Naive thymus-derived CD4-positive, alpha-beta T cell (primary cell): ENCODE data around the gene CORO2A. TPM values are rescaled to one million over a fixed set of nuclear protein-coding genes. Genes with fewer than 3 reads are reported as not detected.

Source experiments
- microRNA-seq: library from miRNA; unstranded; fragments of <30 nt; microRNA quantifications from one replicate; pipeline ENCODE4 v1.2.0, GENCODE V29; 2022; ENCODE audit warnings: borderline microRNAs expressed
- polyA plus RNA-seq, 2 donors: library from polyadenylated mRNA; unstranded; fragments of 300-500 nt; fragmentation: Illumina TruSeq; gene quantifications; one replicate each; pipeline ENCODE4 v1.2.3, GENCODE V29; 2021
- total RNA-seq, 6 experiments: library from RNA in 5 of 6; stranded (reverse) in 5 of 6; gene quantifications; 1 replicate in 5 of 6; 2 replicates in 1 of 6; pipeline ENCODE4 v1.2.3 and lab custom pipeline; 2021 to 2026

Gene CORO2A
- total and polyA plus RNA-seq, 7 experiments from 2014 or later: 3.0 to 9.7 (median 7.7) TPM

Small RNAs within 50 kb of the gene (microRNA-seq; reads per million reads assigned to microRNA genes)
- gene MIR6854: not detected

Other genes with a start within 250 kb of the CORO2A start
- 100 to 1,000 TPM; 143 to 267 (median 186) TPM for gene ANP32B, start 209.3 kb downstream of the CORO2A start, total RNA-seq
- 100 to 1,000 TPM; 108 to 123 TPM for gene ANP32B, start 209.3 kb downstream of the CORO2A start, polyA plus RNA-seq
- gene NANS, start 135.9 kb downstream of the CORO2A start, total RNA-seq: 10 to 100 TPM; 16.3 to 58.9 (median 51.8) TPM
- 10 to 100 TPM; 33.0 to 33.2 TPM for gene NANS, start 135.9 kb downstream of the CORO2A start, polyA plus RNA-seq
- gene TRIM14, start 73.4 kb downstream of the CORO2A start, total RNA-seq: 100 to 1,000 TPM in 1 of 5 experiments, 10 to 100 TPM in 4; 54.1 to 114 (median 79.7) TPM
- 100 to 1,000 TPM in 1 of 2 donors, 10 to 100 TPM in 1; 57.8 to 107 TPM for gene TRIM14, start 73.4 kb downstream of the CORO2A start, polyA plus RNA-seq
- gene TBC1D2, start 63.0 kb upstream of the CORO2A start, total RNA-seq: 10 to 100 TPM in 1 of 5 experiments, 1 to 10 TPM in 4; 4.9 to 16.6 (median 8.8) TPM
- 1 to 10 TPM; 3.3 to 8.8 TPM for gene TBC1D2, start 63.0 kb upstream of the CORO2A start, polyA plus RNA-seq